Endometrial microvascular endothelial cells (primary cell): ENCODE measurements around the gene SLC2A4RG. TPM values are rescaled to one million over a fixed set of nuclear protein-coding genes. Genes with fewer than 3 reads are reported as not detected.

Source experiments
- in situ Hi-C: cut with HindIII; loops from 2 replicates; pipeline ENCODE4 v1.10.0; 2017; ENCODE audit warnings: low sequenced_read_pairs, low pct_unique_long_range_greater_than_20kb; ENCODE audit errors: inconsistent ontology term
- total RNA-seq: library from RNA; depleted of rRNA; stranded (reverse); fragments of >200 nt; gene quantifications from one replicate; pipeline ENCODE4 v1.2.3, GENCODE V29; 2015; ENCODE audit errors: inconsistent ontology term

Gene SLC2A4RG
- total RNA-seq = 17.3 TPM

GRCh38 chr20:63739130-63740069, at the start of gene SLC2A4RG:
Gene SLC2A4RG, plus strand, starts transcription at chr20:63739776. Its CDS starts 137 bp downstream, at chr20:63739913.
- in situ Hi-C loops = no loop called here

- in situ Hi-C loops = no loop called here
These were observed 49.3 kb upstream of the SLC2A4RG start for GRCh38 chr20:63690003-63690897.

GRCh38 chr20:63690898-63691710, 48.5 kb upstream of the SLC2A4RG start:
- in situ Hi-C loops = no loop called here

GRCh38 chr20:63691711-63692435, 47.7 kb upstream of the SLC2A4RG start:
- in situ Hi-C loops = no loop called here

- in situ Hi-C loops = no loop called here
These were observed 47.0 kb upstream of the SLC2A4RG start for GRCh38 chr20:63692436-63693082.

GRCh38 chr20:63693083-63693732, 46.4 kb upstream of the SLC2A4RG start:
- in situ Hi-C loops = no loop called here

- in situ Hi-C loops = no loop called here
These were observed 45.6 kb upstream of the SLC2A4RG start for GRCh38 chr20:63693733-63694583.

- in situ Hi-C loops = no loop called here
These were observed 44.8 kb upstream of the SLC2A4RG start for GRCh38 chr20:63694584-63695423.

- in situ Hi-C loops = no loop called here
These were observed 43.9 kb upstream of the SLC2A4RG start for GRCh38 chr20:63695424-63696305.

- in situ Hi-C loops = no loop called here
These were observed 43.3 kb upstream of the SLC2A4RG start for GRCh38 chr20:63696306-63696627.

- in situ Hi-C loops = no loop called here
These were observed 42.8 kb upstream of the SLC2A4RG start, which contains the start of gene TNFRSF6B for GRCh38 chr20:63696628-63697356. Gene TNFRSF6B, plus strand, starts transcription at chr20:63696652. Its CDS starts 116 bp downstream, at chr20:63696768.

- in situ Hi-C loops = no loop called here
These were observed 42.2 kb upstream of the SLC2A4RG start for GRCh38 chr20:63697357-63697867.

GRCh38 chr20:63697868-63698545, 41.6 kb upstream of the SLC2A4RG start:
- in situ Hi-C loops = no loop called here
